SK-N-SH treated with all-trans-retinoic acid at 6 μM for 48 hours (cell line): ENCODE measurements around the gene KLF17.

ENCODE experiments used
- BACH2 ChIP-seq: fragments of 250-450 bp; sonication (Bioruptor Pico); IDR thresholded peaks from 2 replicates; pipeline ENCODE4 v1.9.0; 2021; ENCODE audit warnings: mild to moderate bottlenecking, borderline replicate concordance
- CSRNP3 ChIP-seq: fragments of 250-450 bp; sonication (Bioruptor Pico); IDR thresholded peaks from 2 replicates; pipeline ENCODE4 v1.5.1; 2021; ENCODE audit warnings: mild to moderate bottlenecking, moderate library complexity
- GLIS3 ChIP-seq: fragments of 250-450 bp; sonication (Bioruptor Pico); IDR thresholded peaks from 2 replicates; pipeline ENCODE4 v1.5.0; 2020; ENCODE audit warnings: mild to moderate bottlenecking, moderate library complexity
- PPARA ChIP-seq: fragments of 250-450 bp; sonication (Bioruptor Pico); IDR thresholded peaks from 2 replicates; pipeline ENCODE4 v1.5.0; 2020; ENCODE audit warnings: mild to moderate bottlenecking, borderline replicate concordance
- SNAI2 ChIP-seq: fragments of 250-450 bp; sonication (Bioruptor Pico); IDR thresholded peaks from 2 replicates; pipeline ENCODE4 v1.5.0; 2020; ENCODE audit warnings: mild to moderate bottlenecking, moderate library complexity
- TOX ChIP-seq: fragments of 250-450 bp; sonication (Bioruptor Pico); IDR thresholded peaks from 2 replicates; pipeline ENCODE4 v1.8.0; 2021; ENCODE audit warnings: mild to moderate bottlenecking, moderate library complexity, borderline replicate concordance
- TSHZ2 ChIP-seq: fragments of 250-450 bp; sonication (Bioruptor Pico); IDR thresholded peaks from 2 replicates; pipeline ENCODE4 v1.5.0; 2020; ENCODE audit warnings: mild to moderate bottlenecking, moderate library complexity
- ZFP30 ChIP-seq: fragments of 450-650 bp; formaldehyde crosslinking; IDR thresholded peaks from 2 replicates; pipeline ENCODE4 v1.5.0; 2022; ENCODE audit warnings: mild to moderate bottlenecking, moderate library complexity
- ZNF565 ChIP-seq: fragments of 450-650 bp; formaldehyde crosslinking; conservative IDR thresholded peaks from 2 replicates; pipeline ENCODE4 v1.5.0; 2020; ENCODE audit warnings: low read depth, mild to moderate bottlenecking, moderate library complexity

- TF ChIP-seq PPARA (CRISPR knock-in tag) (no peak), ZFP30 (CRISPR knock-in tag) (no peak), ZNF565 (CRISPR knock-in tag) (no peak), TOX (CRISPR knock-in tag) (no peak), BACH2 (CRISPR knock-in tag) (no peak), SNAI2 (no peak), GLIS3 (CRISPR knock-in tag) (no peak), CSRNP3 (no peak), TSHZ2 (CRISPR knock-in tag) (no peak)
Observed at GRCh38 chr1:44114098-44114497, 4.5 kb upstream of the KLF17 start.
